Activated effector memory CD4-positive, alpha-beta T cell treated with anti-CD3 and anti-CD28 coated beads, Interleukin-2, amount 50 U/mL, for 16 hours (primary cell): ENCODE results near the gene PELI2.

Experiments used
- DNase-seq: peaks from one replicate; pipeline ENCODE4 v3.0.0-alpha.2; 2020

Gene PELI2

DNA sequence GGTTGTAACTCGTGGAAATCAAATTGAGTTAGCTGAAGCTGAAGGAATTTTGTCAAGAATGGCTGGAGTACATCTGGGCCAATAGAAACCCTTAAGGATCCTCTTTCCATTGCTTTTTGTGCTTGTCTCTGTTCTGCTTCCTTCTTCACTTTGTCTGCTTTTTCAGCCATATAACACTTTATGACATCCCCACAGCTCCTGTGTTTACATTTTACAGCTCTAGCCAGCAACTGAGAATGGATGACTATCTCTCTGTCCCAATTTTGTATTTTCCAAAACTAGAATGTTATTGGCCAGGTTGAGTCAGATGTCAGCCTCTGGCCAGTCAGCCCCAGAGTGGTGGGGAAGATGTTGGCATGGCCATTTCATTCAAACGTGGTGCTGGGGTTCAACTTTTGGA lies 57.6 kb downstream of the PELI2 start:
- no peak for DNase-seq

DNA sequence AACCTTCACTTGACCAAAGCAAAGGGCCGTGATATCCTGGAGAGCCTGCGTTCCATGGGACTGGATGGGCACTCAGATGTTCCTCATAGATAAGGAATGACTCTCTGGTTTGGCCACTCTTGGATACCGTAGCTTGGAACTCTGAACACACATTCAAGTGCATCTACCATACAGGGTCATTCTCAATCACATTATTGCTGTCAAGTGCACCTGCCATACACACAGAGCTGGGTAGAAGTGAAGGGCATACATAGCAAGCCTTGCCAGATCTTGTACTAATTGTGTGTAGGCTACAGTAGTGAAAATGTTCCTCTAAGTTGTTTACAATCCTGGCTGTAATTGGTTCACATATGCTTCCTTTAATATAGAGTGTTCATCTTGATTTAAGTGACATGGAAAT lies 58.3 kb downstream of the PELI2 start:
- no peak for DNase-seq

- no peak for DNase-seq
Observed at GRCh38 chr14:56177036-56177435, 58.8 kb downstream of the PELI2 start.

DNA sequence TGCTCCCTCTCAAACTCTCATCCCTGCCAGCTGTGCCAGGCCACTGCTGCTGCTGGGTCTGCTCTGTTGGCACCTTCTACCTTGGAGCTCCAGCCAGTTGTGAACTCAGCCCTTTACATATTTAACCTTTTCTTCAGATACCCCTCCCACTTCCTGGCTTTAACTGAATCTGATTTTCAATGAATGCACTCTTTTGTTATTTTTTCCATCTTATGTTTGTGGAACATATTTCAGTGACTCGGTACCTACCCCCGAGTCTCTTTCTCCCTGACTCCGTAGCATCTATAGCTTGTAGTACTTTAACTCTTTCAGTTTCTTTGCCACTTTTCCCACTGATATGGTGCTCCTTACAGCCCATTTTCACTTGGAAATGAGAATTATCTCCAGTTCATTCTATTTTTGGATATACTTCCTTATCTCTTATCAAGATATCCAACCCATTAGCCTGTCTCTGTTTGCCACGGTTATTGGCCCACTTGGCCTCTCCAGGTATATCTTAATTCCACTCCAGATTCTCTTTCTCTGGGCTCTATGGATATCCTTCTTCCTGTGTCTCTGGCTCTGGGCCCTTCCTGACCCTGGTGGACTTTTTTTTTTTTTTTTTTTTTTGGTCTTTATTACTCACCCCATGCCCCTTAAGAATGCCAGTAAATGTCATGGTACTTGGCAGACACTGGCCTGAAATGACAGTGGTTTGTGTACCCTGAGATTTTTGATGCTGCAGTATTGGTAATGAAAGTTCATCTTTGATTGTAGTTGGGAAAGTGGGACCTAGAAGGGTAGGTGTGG lies 62.7 kb downstream of the PELI2 start:
- DNase-seq, result no peak

DNA sequence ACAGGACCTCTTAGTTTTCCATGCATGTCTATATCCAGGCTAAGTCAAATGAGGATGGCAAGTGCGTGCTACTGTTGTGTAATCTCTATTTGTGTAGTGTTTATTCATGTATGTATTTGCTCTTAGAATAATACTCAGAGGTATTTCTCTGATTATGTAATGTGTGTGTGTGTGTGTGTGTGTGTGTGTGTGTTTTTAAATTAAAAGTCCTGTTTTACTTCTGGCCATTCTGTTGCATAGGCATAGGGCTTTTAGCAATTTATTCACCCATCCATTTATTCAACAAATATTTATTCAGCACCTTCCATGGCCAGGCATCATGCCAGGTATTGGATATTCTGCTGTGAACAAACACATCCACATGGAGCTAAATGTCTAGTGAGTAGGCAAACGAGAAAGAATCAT lies 63.5 kb downstream of the PELI2 start:
- no peak for DNase-seq

DNA sequence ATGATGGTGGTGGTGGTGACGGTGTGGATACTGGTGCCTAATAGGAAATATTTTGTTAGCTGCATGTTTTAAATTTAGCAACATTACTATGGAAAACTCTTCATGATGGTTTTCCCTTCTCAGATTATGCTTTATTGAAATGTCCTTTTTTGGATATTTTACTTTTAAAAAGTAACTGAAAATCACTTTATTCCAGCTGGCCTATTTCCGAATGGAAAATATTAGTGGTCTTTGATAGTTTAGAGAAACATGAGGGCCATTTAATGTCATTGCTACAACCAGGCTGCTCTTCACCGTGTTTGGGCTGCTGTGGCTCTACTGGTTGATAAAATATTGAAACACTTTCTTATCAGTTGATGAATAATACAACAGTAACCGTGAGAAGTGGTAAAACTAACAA lies 64.2 kb downstream of the PELI2 start:
- DNase-seq, result no peak

DNA sequence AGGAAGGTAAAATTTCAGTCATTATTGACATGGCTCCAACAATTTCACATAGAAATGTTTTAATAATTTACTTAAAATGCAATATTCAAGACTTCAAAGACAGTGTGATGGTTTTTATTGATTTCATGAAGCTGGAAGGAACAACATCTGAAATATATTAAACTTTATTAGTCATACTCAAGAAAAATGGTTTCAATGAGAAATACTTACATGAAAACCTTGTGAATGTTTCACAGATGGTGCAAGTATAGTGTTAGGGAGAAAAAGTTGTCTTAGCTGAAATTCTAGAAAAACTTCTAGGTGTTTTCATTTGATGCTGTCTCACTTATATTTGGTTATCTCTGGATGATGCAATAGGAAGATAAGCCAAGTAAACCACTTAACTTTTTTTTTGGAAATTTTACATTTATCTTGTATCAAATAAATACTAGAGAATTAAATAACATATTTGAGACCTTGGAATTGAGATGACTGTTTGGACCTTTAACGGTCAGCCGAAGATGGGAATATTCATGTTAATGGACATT lies 65.5 kb downstream of the PELI2 start:
- DNase-seq, result no peak

DNA sequence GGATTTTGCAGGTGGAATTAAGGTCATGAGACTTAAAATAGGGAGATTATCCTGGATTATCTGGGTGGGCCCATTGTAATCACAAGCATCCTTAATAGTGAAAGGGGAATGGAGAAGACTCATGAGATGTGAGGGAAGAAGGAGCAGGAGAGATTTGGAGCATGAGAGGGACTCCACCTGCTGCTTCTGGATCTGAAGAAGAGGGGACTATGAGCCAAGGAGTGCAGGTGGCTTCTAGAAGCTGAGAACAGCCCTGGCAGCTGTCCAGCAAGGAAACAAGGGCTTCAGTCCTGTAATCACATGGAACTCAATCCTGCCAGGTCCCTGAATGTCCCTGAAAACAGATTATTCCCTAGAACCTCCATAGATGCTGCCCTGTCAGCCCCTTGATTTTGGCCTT lies 67.8 kb downstream of the PELI2 start:
- DNase-seq, result no peak

GRCh38 chr14:56187736-56188135 lies 69.5 kb downstream of the PELI2 start:
- no peak for DNase-seq

GRCh38 chr14:56189307-56189706 lies 71.1 kb downstream of the PELI2 start:
- DNase-seq, result no peak

DNA sequence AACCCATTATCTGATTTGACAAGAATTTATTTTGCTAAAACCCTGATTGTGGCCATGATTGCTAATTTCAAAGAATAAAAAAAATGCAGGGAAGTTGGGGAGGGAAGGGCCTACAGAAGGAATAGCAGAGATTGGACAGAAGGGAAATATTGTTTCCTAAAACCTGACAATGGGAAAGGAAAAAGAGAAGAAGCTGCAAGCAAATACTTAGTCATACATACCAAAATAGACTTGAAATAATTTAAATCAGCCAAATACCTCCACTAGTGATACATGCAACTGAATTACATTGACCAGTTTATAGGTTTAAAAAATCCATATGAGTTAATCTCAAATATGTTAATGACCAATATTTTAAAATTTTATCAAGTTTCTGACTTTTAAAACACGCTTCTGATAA lies 75.1 kb downstream of the PELI2 start:
- DNase-seq, result no peak

DNA sequence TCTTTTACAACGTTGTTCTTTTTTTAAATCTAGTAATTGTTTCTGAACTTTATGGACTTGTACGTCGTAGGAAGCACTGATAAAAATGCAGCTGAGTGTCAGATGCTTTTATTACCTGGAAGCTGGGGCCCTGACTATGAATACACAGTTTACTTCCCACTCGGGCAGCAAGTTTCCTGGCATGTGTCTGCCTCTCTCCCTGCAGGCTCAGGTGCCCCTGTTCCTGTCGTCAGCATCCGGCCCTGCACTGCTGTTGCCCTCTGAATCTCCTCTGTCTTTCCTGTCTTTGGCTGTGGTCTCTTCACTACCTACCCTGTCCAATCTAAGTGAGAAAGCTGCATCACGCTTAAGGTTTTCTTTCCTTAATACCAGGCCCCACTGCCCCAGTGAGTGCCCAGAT lies 75.8 kb downstream of the PELI2 start:
- DNase-seq, result no peak

- DNase-seq, result no peak
Observed at GRCh38 chr14:56195223-56195622, 77.0 kb downstream of the PELI2 start.

DNA sequence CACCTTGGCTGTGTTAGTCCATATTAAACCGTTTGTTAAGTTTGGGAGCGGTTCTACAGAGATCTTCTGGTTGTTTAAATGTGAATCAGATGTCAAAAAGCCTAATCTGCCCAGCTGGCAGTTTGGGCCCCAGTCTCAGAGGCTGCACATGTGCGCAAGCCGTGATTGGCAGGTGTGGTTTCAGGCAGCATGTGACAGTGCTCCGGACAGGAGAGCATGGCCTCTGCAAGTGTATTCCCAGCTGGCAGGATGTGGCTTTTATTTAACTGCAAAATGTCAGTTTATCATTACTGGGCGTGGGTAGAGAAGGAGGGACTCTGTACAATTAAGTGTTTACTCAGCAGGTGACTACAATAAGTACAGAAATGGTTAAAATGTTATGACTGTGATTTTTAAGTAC lies 77.5 kb downstream of the PELI2 start:
- no peak for DNase-seq

DNA sequence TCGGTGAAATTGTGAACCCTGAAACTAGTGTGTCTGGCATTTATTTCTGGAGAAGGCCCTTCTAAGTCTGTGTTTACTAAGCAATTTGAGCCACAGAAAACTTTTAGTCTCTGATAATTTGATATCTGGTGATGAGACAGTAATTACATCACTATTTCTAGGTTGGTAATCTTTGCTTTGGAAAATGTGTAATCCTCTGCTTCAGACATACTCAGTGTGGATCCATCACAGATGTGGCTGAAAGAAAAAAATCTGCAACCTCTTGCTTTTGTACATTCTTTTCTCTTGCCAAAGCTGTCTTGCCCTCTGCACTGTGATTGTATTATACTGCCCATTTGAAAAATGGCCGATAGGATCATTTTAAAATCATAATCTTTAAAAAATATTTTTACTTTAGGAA lies 78.1 kb downstream of the PELI2 start:
- no peak for DNase-seq

GRCh38 chr14:56197150-56197549 lies 78.9 kb downstream of the PELI2 start:
- DNase-seq, result no peak

DNA sequence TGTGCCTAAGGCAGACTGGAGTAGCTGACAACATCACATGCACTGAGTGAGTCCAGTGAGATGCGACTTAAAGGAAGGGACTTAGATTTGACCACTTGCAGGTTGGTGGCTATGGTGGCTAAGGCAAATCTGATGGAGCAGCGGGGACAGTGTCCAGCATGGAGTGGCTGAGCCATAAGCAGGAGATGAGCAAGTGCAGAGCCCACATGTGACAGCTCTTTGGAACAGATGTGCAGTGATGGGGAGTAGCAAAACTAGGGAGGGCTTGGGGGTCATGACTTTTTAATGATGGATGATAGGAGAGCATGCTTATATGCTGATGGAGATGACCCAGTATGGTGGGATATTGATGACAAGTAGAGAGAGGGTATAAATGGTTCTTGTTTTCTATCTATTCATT lies 80.2 kb downstream of the PELI2 start:
- DNase-seq, result no peak

GRCh38 chr14:56199095-56199981 lies 81.1 kb downstream of the PELI2 start:
- no peak for DNase-seq

DNA sequence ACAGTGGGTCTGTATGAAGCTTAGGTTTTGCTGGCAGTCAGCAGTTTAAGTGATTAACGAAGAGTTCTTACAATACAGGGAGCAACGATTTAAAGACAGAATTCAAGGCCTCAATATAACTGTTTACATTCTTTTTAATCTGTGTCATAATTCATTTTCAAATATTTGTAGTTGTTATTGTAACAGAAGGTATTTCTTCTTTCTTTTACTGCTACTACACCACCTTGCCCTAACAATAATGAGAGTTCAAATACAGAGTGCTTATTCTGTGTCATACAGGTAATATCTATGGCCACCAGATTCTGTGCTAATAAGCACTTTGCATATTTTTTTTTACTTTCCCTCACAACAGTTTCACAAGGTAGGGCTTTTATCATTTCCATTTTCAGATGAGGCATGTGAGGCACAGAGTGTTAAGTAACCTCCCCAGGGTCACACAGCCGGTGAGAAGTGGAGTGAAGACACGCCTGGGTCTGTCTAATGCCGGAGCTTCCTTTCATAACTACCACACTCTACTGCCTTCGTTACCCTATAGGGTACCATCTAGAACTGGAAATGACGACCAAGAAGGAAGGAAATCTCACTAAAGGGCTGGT lies 81.9 kb downstream of the PELI2 start:
- no peak for DNase-seq

GRCh38 chr14:56202256-56202655 lies 84.0 kb downstream of the PELI2 start:
- DNase-seq, result no peak

DNA sequence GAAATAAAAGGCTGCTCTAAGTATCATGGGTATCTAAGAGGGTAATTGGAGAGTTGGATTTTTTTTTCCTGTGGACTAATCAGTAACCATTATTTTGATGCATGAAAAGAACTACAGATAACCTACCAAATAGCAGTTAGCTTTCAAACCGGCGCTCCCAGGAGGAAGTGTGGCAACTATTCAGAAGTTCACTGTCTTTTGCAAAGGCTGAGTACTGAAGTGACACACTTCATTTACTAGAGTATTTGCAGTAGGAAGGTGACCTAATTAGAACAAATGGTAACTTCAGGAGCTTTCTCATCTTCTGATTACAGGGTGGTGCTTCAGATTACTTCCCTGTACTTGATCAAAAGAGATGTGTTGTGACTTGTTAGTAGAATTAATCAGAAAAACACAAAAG lies 87.7 kb downstream of the PELI2 start:
- DNase-seq, result no peak

- DNase-seq, result no peak
Observed at GRCh38 chr14:56206596-56206995, 88.4 kb downstream of the PELI2 start.

- no peak for DNase-seq
Observed at GRCh38 chr14:56207626-56208292, 89.5 kb downstream of the PELI2 start.
